CD4-positive, alpha-beta T cell (primary cell): ENCODE data around the gene IPO11. TPM values are rescaled to one million over a fixed set of nuclear protein-coding genes. Genes with fewer than 3 reads are reported as not detected.

Source experiments
- ATAC-seq: fragments of 200-7000 bp; cut with Tn5 transposase; one replicate; pipeline ENCODE4 v1.10.0; 2022; ENCODE audit warnings: mild to moderate bottlenecking; ENCODE audit not compliant: poor library complexity
- CTCF ChIA-PET: fragments of 350-600 bp; sonication (Branson Sonifier 250); formaldehyde crosslinking; loops from one replicate; lab custom pipeline; 2021; ENCODE audit warnings: antibody characterized with exemption, inconsistent platforms; lab: Charles Lee
- POLR2A ChIA-PET: fragments of 350-600 bp; sonication (Branson Sonifier 250); formaldehyde crosslinking; loops from one replicate; lab custom pipeline; 2021; ENCODE audit warnings: antibody characterized with exemption, inconsistent platforms; lab: Charles Lee
- DNase-seq, 14 experiments: peaks; one replicate each; pipeline ENCODE4 v3.0.0-alpha.2; 2013 to 2020; ENCODE audit warnings: mixed read lengths in 2 of 14
- H3K27ac ChIP-seq, 2 donors: one replicate each; pipeline versions ENCODE4 v1.5.1 to v1.7.0; 2013; ENCODE audit warnings: low read length in 2 of 2, low read depth in 1 of 2, mild to moderate bottlenecking in 1 of 2
- H3K27me3 ChIP-seq, 2 experiments: 1 replicate in 1 of 2; 2 replicates in 1 of 2; pipeline versions ENCODE4 v1.6.1 to v1.7.0; 2013; ENCODE audit warnings: low read length in 2 of 2, control low read depth in 1 of 2, mild to moderate bottlenecking in 1 of 2, moderate library complexity in 1 of 2; ENCODE audit not compliant: insufficient read depth in 2 of 2, control insufficient read depth in 1 of 2
- H3K36me3 ChIP-seq: one replicate; pipeline ENCODE4 v1.6.1; 2013; ENCODE audit warnings: low read length, control low read depth; ENCODE audit not compliant: insufficient read depth
- H3K4me1 ChIP-seq: one replicate; pipeline ENCODE4 v1.6.1; 2013; ENCODE audit warnings: low read length, control low read depth; ENCODE audit not compliant: insufficient read depth
- H3K4me3 ChIP-seq: one replicate; pipeline ENCODE4 v1.5.1; 2013; ENCODE audit warnings: mild to moderate bottlenecking, low read length, moderate library complexity
- H3K9me3 ChIP-seq, 2 experiments: 1 replicate in 1 of 2; 2 replicates in 1 of 2; pipeline versions ENCODE4 v1.6.1 to v1.7.0; 2013; ENCODE audit warnings: low read length in 2 of 2, mild to moderate bottlenecking in 2 of 2, control low read depth in 1 of 2, moderate library complexity in 1 of 2; ENCODE audit not compliant: control insufficient read depth in 1 of 2, insufficient read depth in 1 of 2
- H3K27ac Mint-ChIP-seq: one replicate; pipeline ENCODE4 v1.8.0; 2020; ENCODE audit warnings: mixed read lengths
- H3K27me3 Mint-ChIP-seq: one replicate; pipeline ENCODE4 v1.8.0; 2021; ENCODE audit warnings: mixed read lengths
- H3K36me3 Mint-ChIP-seq: one replicate; pipeline ENCODE4 v1.8.0; 2021; ENCODE audit warnings: low read depth, mixed read lengths
- H3K4me1 Mint-ChIP-seq: one replicate; pipeline ENCODE4 v1.8.0; 2021; ENCODE audit warnings: low read depth, mixed read lengths
- H3K4me3 Mint-ChIP-seq: one replicate; pipeline ENCODE4 v1.8.0; 2020; ENCODE audit warnings: mild to moderate bottlenecking, mixed read lengths
- H3K9me3 Mint-ChIP-seq: one replicate; pipeline ENCODE4 v1.8.0; 2020; ENCODE audit warnings: mixed read lengths
- CTCF ChIP-seq: fragments of 200-600 bp; IDR thresholded peaks from one replicate; pipeline ENCODE4 v1.8.0; 2022; ENCODE audit warnings: antibody characterized with exemption, mild to moderate bottlenecking
- intact Hi-C, 2 experiments: fragments of 100-400 bp; cut with DNase I in 1 of 2; cut with micrococcal nuclease in 1 of 2; formaldehyde crosslinking; loops; one replicate each; pipeline versions ENCODE4 v1.15.1 to v1.9.0; 2023 to 2025; cut with DNase I, micrococcal nuclease
- total RNA-seq, 174 experiments: library from RNA in 2 of 174; stranded (reverse) in 2 of 174; gene quantifications; one replicate each; pipeline ENCODE4 v1.2.3 and lab custom pipeline; 2021 to 2026

Gene IPO11
- total RNA-seq, 2 experiments from 2014 or later: 15.1 to 16.1 TPM

- DNase-seq (peak in 2 of 14 experiments; percentile 6 to 8), ATAC-seq (no peak)
- no peaks in the 10 kb centered on the region for H3K4me1 ChIP-seq
- no peak overlapping the region for H3K27ac Mint-ChIP-seq
- no peaks in the 10 kb centered on the region for H3K9me3 ChIP-seq
- H3K9me3 Mint-ChIP-seq: no peaks in the 10 kb centered on the region
- no peak overlapping the region for H3K4me3 ChIP-seq
- H3K27me3 ChIP-seq: no peaks in the 10 kb centered on the region
- no peak overlapping the region for H3K4me3 Mint-ChIP-seq
- POLR2A ChIA-PET: no interaction called here
- H3K36me3 Mint-ChIP-seq: peaks cover 52% of the 10 kb centered on the region
- H3K27me3 Mint-ChIP-seq: no peaks in the 10 kb centered on the region
- H3K36me3 ChIP-seq: peaks cover 2% of the 10 kb centered on the region
- TF ChIP-seq CTCF: no peak
- no peak overlapping the region for H3K27ac ChIP-seq
- CTCF ChIA-PET: interaction anchor here (0.6 kb wide), 1 partner anchor 11 kb away, joined by 3 read pairs; no protein-coding TSS in a partner anchor
- H3K4me1 Mint-ChIP-seq: no peaks in the 10 kb centered on the region
- intact Hi-C loops: no loop called here
These were observed 135.5 kb downstream of the IPO11 start for GRCh38 chr5:62547945-62548630.

- H3K9me3 Mint-ChIP-seq: no peaks in the 10 kb centered on the region
- CTCF ChIA-PET: no interaction called here
- H3K4me1 Mint-ChIP-seq: no peaks in the 10 kb centered on the region
- no peaks in the 10 kb centered on the region for H3K27me3 Mint-ChIP-seq
- H3K4me3 Mint-ChIP-seq: no peak overlapping the region
- Histone ChIP-seq H3K36me3 (peaks cover 2% of the 10 kb centered on the region), H3K9me3 (no peaks in the 10 kb centered on the region), H3K4me3 (no peak overlapping the region), H3K27ac (no peak overlapping the region), H3K27me3 (no peaks in the 10 kb centered on the region), H3K4me1 (no peaks in the 10 kb centered on the region)
- peaks cover 52% of the 10 kb centered on the region for H3K36me3 Mint-ChIP-seq
- ATAC-seq: no peak
- no peak for TF ChIP-seq CTCF
- POLR2A ChIA-PET: no interaction called here
- H3K27ac Mint-ChIP-seq: no peak overlapping the region
- intact Hi-C loops: loop anchor here in 1 of 2 experiments (2.0 kb wide), 1 partner anchor 51 kb away; no protein-coding TSS in a partner anchor
- DNase-seq: no peak
These were observed 137.5 kb downstream of the IPO11 start for GRCh38 chr5:62550103-62550502.

GRCh38 chr5:62555930-62556329 is 143.4 kb downstream of the IPO11 start:
- DNase-seq (no peak), ATAC-seq (no peak)
- Mint-ChIP-seq H3K4me1 (no peaks in the 10 kb centered on the region), H3K27ac (no peak overlapping the region), H3K4me3 (no peak overlapping the region), H3K36me3 (peaks cover 60% of the 10 kb centered on the region), H3K9me3 (no peaks in the 10 kb centered on the region), H3K27me3 (no peaks in the 10 kb centered on the region)
- H3K36me3 ChIP-seq: peaks cover 9% of the 10 kb centered on the region
- no peak overlapping the region for H3K4me3 ChIP-seq
- no peaks in the 10 kb centered on the region for H3K4me1 ChIP-seq
- intact Hi-C loops: no loop called here
- TF ChIP-seq CTCF: no peak
- POLR2A ChIA-PET: no interaction called here
- no peaks in the 10 kb centered on the region for H3K27me3 ChIP-seq
- CTCF ChIA-PET: no interaction called here
- no peaks in the 10 kb centered on the region for H3K9me3 ChIP-seq
- no peak overlapping the region for H3K27ac ChIP-seq
